Colonic mucosa (tissue), 4 donors: ENCODE data around the gene SLIT1. TPM values are rescaled to one million over a fixed set of nuclear protein-coding genes. Genes with fewer than 3 reads are reported as not detected.

ENCODE experiments used
- DNase-seq: peaks from one replicate; pipeline ENCODE4 v3.0.0-alpha.2; 2020
- H3K27ac ChIP-seq: fragments of 200-600 bp; one replicate; pipeline ENCODE4 v1.8.0; 2021
- H3K27me3 ChIP-seq: fragments of 200-600 bp; one replicate; pipeline ENCODE4 v1.8.0; 2021
- H3K36me3 ChIP-seq: fragments of 200-600 bp; one replicate; pipeline ENCODE4 v1.8.0; 2021
- H3K4me1 ChIP-seq: fragments of 200-600 bp; one replicate; pipeline ENCODE4 v1.8.0; 2021; ENCODE audit warnings: mild to moderate bottlenecking
- H3K4me3 ChIP-seq: fragments of 200-600 bp; one replicate; pipeline ENCODE4 v1.8.0; 2021
- H3K9ac ChIP-seq, 2 donors: one replicate each; pipeline ENCODE4 v1.7.0; 2013; ENCODE audit warnings: control low read depth in 2 of 2, low read depth in 2 of 2, low read length in 2 of 2
- H3K9me3 ChIP-seq: fragments of 200-600 bp; one replicate; pipeline ENCODE4 v1.8.0; 2021
- CTCF ChIP-seq: fragments of 200-600 bp; IDR thresholded peaks from one replicate; pipeline ENCODE4 v1.8.0; 2022; ENCODE audit warnings: antibody characterized with exemption, mild to moderate bottlenecking
- intact Hi-C: fragments of 100-400 bp; cut with DNase I; formaldehyde crosslinking; loops from one replicate; pipeline ENCODE4 v1.14.1; 2022
- total RNA-seq, 2 donors: library from RNA; stranded (reverse); fragmentation: NEBNext Ultra II Directional in 1 of 2; extraction: Animal tissue kit (Norgen Biotek cat#: 25700) in 1 of 2; gene quantifications; one replicate each; pipeline ENCODE4 v1.2.1, GENCODE V29; 2021
- donor health status: healthy.
- donor health status: DM: no; HTN: no; CAD: no.
- donor health status: DM: no; HTN: no; CAD: no.

Gene SLIT1
- total RNA-seq, 2 donors from 2014 or later, result 0.17 to 0.24 TPM

DNA sequence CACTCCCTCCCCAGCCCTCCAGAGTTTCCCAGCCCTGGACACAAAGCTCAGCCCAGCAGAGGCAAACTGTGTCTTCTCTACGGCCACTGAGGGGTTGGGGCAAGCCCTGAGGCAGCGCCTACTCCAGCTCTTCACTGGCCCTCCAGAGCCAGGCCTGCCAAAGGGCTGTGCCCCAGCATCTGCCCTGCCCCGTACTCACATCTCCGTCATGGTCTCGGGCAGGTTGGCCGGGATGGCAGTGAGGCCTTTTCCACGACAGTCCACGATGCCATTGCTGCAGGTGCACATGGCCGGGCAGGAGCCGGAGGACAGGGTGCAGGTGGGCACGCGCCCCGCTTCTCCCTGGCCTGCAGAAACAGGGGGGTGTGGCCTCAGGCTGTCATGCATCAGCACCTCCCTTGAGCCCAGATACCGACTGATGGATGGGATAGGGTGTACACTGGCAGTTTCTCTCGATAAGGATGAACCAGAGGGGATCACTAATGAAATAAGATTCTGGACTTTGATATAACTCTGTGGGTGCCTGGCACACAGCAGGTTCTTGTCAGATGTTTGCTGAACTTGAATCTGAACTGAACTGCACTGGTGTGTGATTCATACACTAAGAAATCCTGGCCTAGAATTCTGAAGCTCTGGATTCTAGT, 125.2 kb downstream of the SLIT1 start:
- Histone ChIP-seq H3K27me3 (no peaks in the 10 kb centered on the region), H3K9me3 (no peaks in the 10 kb centered on the region), H3K9ac (no peak overlapping the region), H3K4me1 (no peaks in the 10 kb centered on the region), H3K36me3 (no peaks in the 10 kb centered on the region), H3K27ac (no peak overlapping the region), H3K4me3 (no peak overlapping the region)
- DNase-seq, result no peak
- no peak for TF ChIP-seq CTCF
- intact Hi-C loops, result no loop called here

DNA sequence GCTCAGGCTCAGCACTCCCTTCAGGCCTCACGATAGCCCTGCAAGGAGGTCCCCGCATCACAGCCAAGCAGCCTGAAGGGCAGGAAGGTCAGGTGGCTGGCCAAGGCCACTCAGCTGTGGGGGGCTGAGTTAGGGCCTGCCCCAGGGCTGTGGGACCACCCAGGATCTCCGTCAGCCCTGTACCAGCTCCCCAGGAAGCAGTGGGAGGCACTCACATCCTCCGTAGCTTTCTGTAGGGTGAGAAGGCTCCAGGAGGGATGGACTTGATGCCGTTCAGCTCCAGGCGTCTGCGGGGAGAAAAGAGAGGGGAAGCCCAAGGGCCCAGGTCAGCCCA, 125.9 kb downstream of the SLIT1 start:
- Histone ChIP-seq H3K9ac (no peak overlapping the region), H3K4me1 (no peaks in the 10 kb centered on the region), H3K27ac (no peak overlapping the region), H3K9me3 (no peaks in the 10 kb centered on the region), H3K36me3 (no peaks in the 10 kb centered on the region), H3K4me3 (no peak overlapping the region), H3K27me3 (no peaks in the 10 kb centered on the region)
- intact Hi-C loops, result no loop called here
- no peak for DNase-seq
- no peak for TF ChIP-seq CTCF

GRCh38 chr10:97059006-97059871, 126.5 kb downstream of the SLIT1 start:
- Histone ChIP-seq H3K4me1 (no peaks in the 10 kb centered on the region), H3K36me3 (no peaks in the 10 kb centered on the region), H3K9me3 (no peaks in the 10 kb centered on the region), H3K27ac (no peak overlapping the region), H3K4me3 (no peak overlapping the region), H3K9ac (no peak overlapping the region), H3K27me3 (no peaks in the 10 kb centered on the region)
- intact Hi-C loops, result no loop called here
- DNase-seq, result no peak
- TF ChIP-seq CTCF, result no peak

- Histone ChIP-seq H3K27me3 (no peaks in the 10 kb centered on the region), H3K27ac (no peak overlapping the region), H3K9ac (no peak overlapping the region), H3K9me3 (no peaks in the 10 kb centered on the region), H3K4me3 (no peak overlapping the region), H3K4me1 (no peaks in the 10 kb centered on the region), H3K36me3 (no peaks in the 10 kb centered on the region)
- intact Hi-C loops, result no loop called here
- DNase-seq, result no peak
- TF ChIP-seq CTCF, result no peak
Measured at GRCh38 chr10:97058521-97058920, 127.2 kb downstream of the SLIT1 start.

- DNase-seq, result no peak
- no peak for TF ChIP-seq CTCF
- Histone ChIP-seq H3K36me3 (no peaks in the 10 kb centered on the region), H3K4me3 (no peak overlapping the region), H3K9me3 (no peaks in the 10 kb centered on the region), H3K4me1 (no peaks in the 10 kb centered on the region), H3K9ac (no peak overlapping the region), H3K27ac (no peak overlapping the region), H3K27me3 (no peaks in the 10 kb centered on the region)
- intact Hi-C loops, result no loop called here
Measured at GRCh38 chr10:97057491-97058235, 128.1 kb downstream of the SLIT1 start.
